Ascending aorta (tissue), 2 donors: ENCODE results near the gene KIF26B. TPM values are rescaled to one million over a fixed set of nuclear protein-coding genes. Genes with fewer than 3 reads are reported as not detected.
"Not testable (repeated sequence)": the region's sequence is repeated elsewhere in the genome, so short reads cannot be mapped to it uniquely, and the experiment has no call there.

Source experiments
- DNase-seq, 2 donors: peaks; one replicate each; pipeline ENCODE4 v3.0.0-alpha.2; 2019; ENCODE audit warnings: low spot score in 2 of 2
- H3K27ac ChIP-seq, 2 donors: fragments of 200-600 bp; sonication (generic); one replicate each; pipeline ENCODE4 v1.5.1; 2016 to 2017; ENCODE audit warnings: mild to moderate bottlenecking in 1 of 2
- H3K27me3 ChIP-seq: fragments of 200-600 bp; sonication (generic); one replicate; pipeline ENCODE4 v1.5.1; 2017
- H3K36me3 ChIP-seq, 2 donors: fragments of 200-600 bp; sonication (generic); one replicate each; pipeline ENCODE4 v1.5.1; 2016
- H3K4me1 ChIP-seq, 2 donors: fragments of 200-600 bp; sonication (generic); one replicate each; pipeline ENCODE4 v1.5.1; 2016 to 2017; ENCODE audit warnings: mild to moderate bottlenecking in 1 of 2
- H3K4me3 ChIP-seq, 2 donors: fragments of 200-600 bp; sonication (generic); one replicate each; pipeline ENCODE4 v1.5.1; 2016 to 2017; ENCODE audit warnings: mild to moderate bottlenecking in 1 of 2
- H3K9me3 ChIP-seq, 2 donors: fragments of 200-600 bp; sonication (generic); one replicate each; pipeline ENCODE4 v1.5.1; 2016
- CTCF ChIP-seq, 3 experiments: fragments of 200-600 bp in 2 of 3; fragments of 450-650 bp in 1 of 3; sonication (generic) in 2 of 3; IDR thresholded peaks; one replicate each; pipeline ENCODE4 v1.5.1; 2016 to 2019; ENCODE audit warnings: antibody characterized with exemption in 3 of 3, mild to moderate bottlenecking in 1 of 3, moderate library complexity in 1 of 3
- intact Hi-C: fragments of 100-400 bp; cut with DNase I; formaldehyde crosslinking; loops from one replicate; pipeline ENCODE4 v1.15.1; 2023
- total RNA-seq: library from RNA; depleted of rRNA; stranded (reverse); fragments of >200 nt; gene quantifications from one replicate; pipeline ENCODE4 v1.1.0, GENCODE V29; 2016

Gene KIF26B
- total RNA-seq, 1 donor from 2014 or later = not detected

- Histone ChIP-seq H3K4me1 (no peaks in the 10 kb centered on the region), H3K27me3 (no peaks in the 10 kb centered on the region), H3K36me3 (no peaks in the 10 kb centered on the region), H3K27ac (no peak overlapping the region), H3K9me3 (no peaks in the 10 kb centered on the region), H3K4me3 (no peak overlapping the region)
- intact Hi-C loops = no loop called here
- TF ChIP-seq CTCF (IDR thresholded peaks at IDR 0.05) = no peak
- no peak for DNase-seq
Observed at GRCh38 chr1:245319094-245319493, 164.3 kb downstream of the KIF26B start.

GRCh38 chr1:245322673-245323072 is 167.9 kb downstream of the KIF26B start:
- no peak for TF ChIP-seq CTCF (IDR thresholded peaks at IDR 0.05)
- Histone ChIP-seq H3K27ac (no peak overlapping the region), H3K27me3 (no peaks in the 10 kb centered on the region), H3K4me3 (no peak overlapping the region), H3K4me1 (no peaks in the 10 kb centered on the region), H3K36me3 (no peaks in the 10 kb centered on the region), H3K9me3 (no peaks in the 10 kb centered on the region)
- intact Hi-C loops = no loop called here
- DNase-seq = no peak

GRCh38 chr1:245323765-245324164 is 169.0 kb downstream of the KIF26B start:
- H3K36me3 ChIP-seq, H3K4me1 ChIP-seq, H3K27me3 ChIP-seq, H3K4me3 ChIP-seq, H3K9me3 ChIP-seq, H3K27ac ChIP-seq, intact Hi-C loops, DNase-seq: not testable (repeated sequence)

GRCh38 chr1:245325922-245326795 is 171.4 kb downstream of the KIF26B start:
- no peak overlapping the region for H3K27ac ChIP-seq
- no peak overlapping the region for H3K4me3 ChIP-seq
- DNase-seq = no peak
- no peak for TF ChIP-seq CTCF (IDR thresholded peaks at IDR 0.05)
- H3K27me3 ChIP-seq = no peaks in the 10 kb centered on the region
- no peaks in the 10 kb centered on the region for H3K4me1 ChIP-seq
- no peaks in the 10 kb centered on the region for H3K9me3 ChIP-seq
- no peaks in the 10 kb centered on the region for H3K36me3 ChIP-seq
- intact Hi-C loops = no loop called here

GRCh38 chr1:245327360-245327759 is 172.6 kb downstream of the KIF26B start:
- H3K4me3 ChIP-seq = no peak overlapping the region
- no peaks in the 10 kb centered on the region for H3K36me3 ChIP-seq
- H3K27ac ChIP-seq = no peak overlapping the region
- TF ChIP-seq CTCF (IDR thresholded peaks at IDR 0.05) = no peak
- intact Hi-C loops = no loop called here
- DNase-seq = no peak
- no peaks in the 10 kb centered on the region for H3K4me1 ChIP-seq
- H3K9me3 ChIP-seq = no peaks in the 10 kb centered on the region
- H3K27me3 ChIP-seq = no peaks in the 10 kb centered on the region

- no peaks in the 10 kb centered on the region for H3K4me1 ChIP-seq
- intact Hi-C loops = no loop called here
- H3K27me3 ChIP-seq = no peaks in the 10 kb centered on the region
- H3K4me3 ChIP-seq = no peak overlapping the region
- TF ChIP-seq CTCF (IDR thresholded peaks at IDR 0.05) = no peak
- DNase-seq = no peak
- H3K27ac ChIP-seq = no peak overlapping the region
- H3K9me3 ChIP-seq = no peaks in the 10 kb centered on the region
- H3K36me3 ChIP-seq = no peaks in the 10 kb centered on the region
Observed at GRCh38 chr1:245327842-245328241, 173.1 kb downstream of the KIF26B start.
